ENCODE data around the gene ZFHX3. TPM values are rescaled to one million over a fixed set of nuclear protein-coding genes. Genes with fewer than 3 reads are reported as not detected.

The ZFHX3 gene
- total and polyA plus RNA-seq, 4 donors = 2.6 to 32.7 (median 14.7) TPM

- Histone ChIP-seq H3K27me3 (ENCODE audit: control insufficient read depth in 3 of 3, insufficient read depth in 3 of 3, low read length in 2 of 3) (no peaks in the 10 kb centered on the region), H3K36me3 (ENCODE audit: control insufficient read depth in 4 of 4, insufficient read depth in 4 of 4, low read length in 4 of 4) (peaks cover 0 to 2% (median 0%) of the 10 kb centered on the region in 4 donors), H3K9ac (ENCODE audit: insufficient read depth in 1 of 2, low read length in 2 of 2) (no peak overlapping the region), H3K4me3 (no peak overlapping the region), H3K4me1 (ENCODE audit: control insufficient read depth in 5 of 5, insufficient read depth in 5 of 5, low read length in 5 of 5) (peaks cover 0 to 7% (median 3%) of the 10 kb centered on the region in 5 donors), H3K27ac (ENCODE audit: low read depth in 1 of 2, low read length in 1 of 2) (no peak overlapping the region), H3K9me3 (ENCODE audit: control insufficient read depth in 4 of 4, insufficient read depth in 3 of 4, low read length in 3 of 4) (no peaks in the 10 kb centered on the region)
- no peak for TF ChIP-seq CTCF (IDR thresholded peaks at IDR 0.05; ENCODE audit: control extremely low read depth, extremely low read depth)
- 93 to 97% methylated on average over 9 of the region's 9 CpGs for WGBS, 2 donors
- no peak for ATAC-seq (ENCODE audit: insufficient read depth, low FRiP score)
- DNase-seq = no peak
These were observed 136.0 kb downstream of the ZFHX3 start for GRCh38 chr16:72911971-72912370.

- DNase-seq = no peak
- Histone ChIP-seq H3K36me3 (ENCODE audit: control insufficient read depth in 4 of 4, insufficient read depth in 4 of 4, low read length in 4 of 4) (no peaks in the 10 kb centered on the region), H3K27ac (ENCODE audit: low read depth in 1 of 2, low read length in 1 of 2) (no peak overlapping the region), H3K27me3 (ENCODE audit: control insufficient read depth in 3 of 3, insufficient read depth in 3 of 3, low read length in 2 of 3) (no peaks in the 10 kb centered on the region), H3K9me3 (ENCODE audit: control insufficient read depth in 4 of 4, insufficient read depth in 3 of 4, low read length in 3 of 4) (no peaks in the 10 kb centered on the region), H3K9ac (ENCODE audit: insufficient read depth in 1 of 2, low read length in 2 of 2) (no peak overlapping the region), H3K4me3 (no peak overlapping the region), H3K4me1 (ENCODE audit: control insufficient read depth in 5 of 5, insufficient read depth in 5 of 5, low read length in 5 of 5) (peaks cover 0 to 7% (median 3%) of the 10 kb centered on the region in 5 donors)
- TF ChIP-seq CTCF (IDR thresholded peaks at IDR 0.05; ENCODE audit: control extremely low read depth, extremely low read depth) = no peak
- WGBS, 2 donors = 89 to 91% methylated on average over 5 of the region's 5 CpGs
- no peak for ATAC-seq (ENCODE audit: insufficient read depth, low FRiP score)
These were observed 137.1 kb downstream of the ZFHX3 start for GRCh38 chr16:72910875-72911274.

- no peaks in the 10 kb centered on the region for H3K36me3 ChIP-seq (ENCODE audit: control insufficient read depth in 4 of 4, insufficient read depth in 4 of 4, low read length in 4 of 4)
- ATAC-seq (ENCODE audit: insufficient read depth, low FRiP score) = no peak
- H3K4me3 ChIP-seq = no peak overlapping the region
- no peak overlapping the region for H3K9ac ChIP-seq (ENCODE audit: insufficient read depth in 1 of 2, low read length in 2 of 2)
- WGBS, 2 donors = 93 to 97% methylated on average over 4 of the region's 4 CpGs
- H3K9me3 ChIP-seq (ENCODE audit: control insufficient read depth in 4 of 4, insufficient read depth in 3 of 4, low read length in 3 of 4) = no peaks in the 10 kb centered on the region
- H3K27me3 ChIP-seq (ENCODE audit: control insufficient read depth in 3 of 3, insufficient read depth in 3 of 3, low read length in 2 of 3) = no peaks in the 10 kb centered on the region
- TF ChIP-seq CTCF (IDR thresholded peaks at IDR 0.05; ENCODE audit: control extremely low read depth, extremely low read depth) = no peak
- H3K4me1 ChIP-seq (ENCODE audit: control insufficient read depth in 5 of 5, insufficient read depth in 5 of 5, low read length in 5 of 5) = peaks cover 0 to 7% (median 3%) of the 10 kb centered on the region in 5 donors
- no peak overlapping the region for H3K27ac ChIP-seq (ENCODE audit: low read depth in 1 of 2, low read length in 1 of 2)
- DNase-seq = no peak
These were observed 137.5 kb downstream of the ZFHX3 start for GRCh38 chr16:72910381-72910780.

GRCh38 chr16:72909196-72909595 lies 138.7 kb downstream of the ZFHX3 start:
- peaks cover 0 to 5% (median under 1%) of the 10 kb centered on the region in 5 donors for H3K4me1 ChIP-seq (ENCODE audit: control insufficient read depth in 5 of 5, insufficient read depth in 5 of 5, low read length in 5 of 5)
- no peak overlapping the region for H3K4me3 ChIP-seq
- no peaks in the 10 kb centered on the region for H3K9me3 ChIP-seq (ENCODE audit: control insufficient read depth in 4 of 4, insufficient read depth in 3 of 4, low read length in 3 of 4)
- 95 to 98% methylated on average over 6 of the region's 6 CpGs for WGBS, 2 donors
- ATAC-seq (ENCODE audit: insufficient read depth, low FRiP score) = no peak
- no peaks in the 10 kb centered on the region for H3K27me3 ChIP-seq (ENCODE audit: control insufficient read depth in 3 of 3, insufficient read depth in 3 of 3, low read length in 2 of 3)
- H3K27ac ChIP-seq (ENCODE audit: low read depth in 1 of 2, low read length in 1 of 2) = no peak overlapping the region
- DNase-seq = no peak
- no peak overlapping the region for H3K9ac ChIP-seq (ENCODE audit: insufficient read depth in 1 of 2, low read length in 2 of 2)
- H3K36me3 ChIP-seq (ENCODE audit: control insufficient read depth in 4 of 4, insufficient read depth in 4 of 4, low read length in 4 of 4) = no peaks in the 10 kb centered on the region
- TF ChIP-seq CTCF (IDR thresholded peaks at IDR 0.05; ENCODE audit: control extremely low read depth, extremely low read depth) = no peak
